SW 1271 (cell line): Measurements from ENCODE around the gene DNASE1L2.

Source experiments
- DNase-seq, 2 experiments: peaks; one replicate each; lab custom pipeline; 2025; lab: John Stamatoyannopoulos, UW

DNASE1L2 gene

GRCh38 chr16:2270070-2270462 lies 33.8 kb downstream of the DNASE1L2 start:
- no peak for DNase-seq

GRCh38 chr16:2270588-2271470 lies 34.6 kb downstream of the DNASE1L2 start:
- DNase-seq = no peak

GRCh38 chr16:2271848-2272461 lies 35.7 kb downstream of the DNASE1L2 start:
- DNase-seq = no peak

- DNase-seq = no peak
These were observed 37.2 kb downstream of the DNASE1L2 start for GRCh38 chr16:2273484-2273883.

- no peak for DNase-seq
These were observed 37.7 kb downstream of the DNASE1L2 start for GRCh38 chr16:2273931-2274330.

GRCh38 chr16:2275476-2276367 lies 39.5 kb downstream of the DNASE1L2 start:
- DNase-seq = no peak

GRCh38 chr16:2276368-2277195 lies 40.3 kb downstream of the DNASE1L2 start:
- no peak for DNase-seq

GRCh38 chr16:2277466-2278271 lies 41.4 kb downstream of the DNASE1L2 start:
- no peak for DNase-seq

GRCh38 chr16:2278272-2278608 lies 42.0 kb downstream of the DNASE1L2 start:
- no peak for DNase-seq

GRCh38 chr16:2278956-2279800 lies 42.9 kb downstream of the DNASE1L2 start:
- DNase-seq = no peak

GRCh38 chr16:2280461-2280860 lies 44.2 kb downstream of the DNASE1L2 start:
- no peak for DNase-seq

GRCh38 chr16:2280981-2281542 lies 44.8 kb downstream of the DNASE1L2 start:
- DNase-seq = no peak

GRCh38 chr16:2282262-2282661 lies 46.0 kb downstream of the DNASE1L2 start:
- no peak for DNase-seq

GRCh38 chr16:2282866-2283555 lies 46.8 kb downstream of the DNASE1L2 start:
- no peak for DNase-seq

GRCh38 chr16:2284001-2284770 lies 47.9 kb downstream of the DNASE1L2 start:
- no peak for DNase-seq

- DNase-seq = no peak
These were observed 48.7 kb downstream of the DNASE1L2 start for GRCh38 chr16:2284797-2285576.

- no peak for DNase-seq
These were observed 49.5 kb downstream of the DNASE1L2 start for GRCh38 chr16:2285731-2286191.
